ENCODE measurements around the gene MYBPC3.

GRCh38 chr11:47326198-47326597 is 26.3 kb downstream of the MYBPC3 start:
- no peak for TF ChIP-seq E2F5 (CRISPR knock-in tag; IDR thresholded peaks at IDR 0.05)
- TF ChIP-seq MAX (CRISPR knock-in tag; IDR thresholded peaks at IDR 0.05): no peak
- no peak for TF ChIP-seq HMGA2 (CRISPR knock-in tag; IDR thresholded peaks at IDR 0.05)
- TF ChIP-seq CTCF (IDR thresholded peaks at IDR 0.05): no peak
- TF ChIP-seq ATF2 (CRISPR knock-in tag; IDR thresholded peaks at IDR 0.05; ENCODE audit: borderline replicate concordance, low read depth): no peak
- TF ChIP-seq SP1 (CRISPR knock-in tag; conservative IDR thresholded peaks at IDR 0.05): no peak
- no peak for TF ChIP-seq NFYB (CRISPR knock-in tag; conservative IDR thresholded peaks at IDR 0.05; ENCODE audit: low read depth)
- no peak for TF ChIP-seq JAZF1 (CRISPR knock-in tag; IDR thresholded peaks at IDR 0.05)
- no peak for TF ChIP-seq ESRRA (CRISPR knock-in tag; IDR thresholded peaks at IDR 0.05; ENCODE audit: borderline replicate concordance)
- no peak for TF ChIP-seq TEAD4 (CRISPR knock-in tag; IDR thresholded peaks at IDR 0.05)
- TF ChIP-seq ZNF232 (CRISPR knock-in tag; IDR thresholded peaks at IDR 0.05): no peak

Measured in WTC11 (cell line).